ENCODE measurements around the gene KRT1.

The KRT1 gene

GRCh38 chr12:52641468-52641867 is 38.7 kb downstream of the KRT1 start:
- Histone ChIP-seq H4K20me1 (ENCODE audit: insufficient read depth, low read length) (no peaks in the 10 kb centered on the region), H3K4me3 (ENCODE audit: low read length) (no peak overlapping the region), H3K27ac (ENCODE audit: low read length) (no peak overlapping the region), H3K36me3 (replicated peaks; ENCODE audit: insufficient read depth, low read length) (no peaks in the 10 kb centered on the region), H3K27me3 (replicated peaks; ENCODE audit: insufficient read depth, low read length) (peaks cover 52% of the 10 kb centered on the region), H3F3A (ENCODE audit: insufficient read depth, low read length) (no peaks in the 10 kb centered on the region), H3K9me3 (replicated peaks; ENCODE audit: insufficient read depth, low read length) (no peaks in the 10 kb centered on the region), H3K4me1 (ENCODE audit: low read length) (no peaks in the 10 kb centered on the region), H3K79me2 (ENCODE audit: low read length) (no peaks in the 10 kb centered on the region), H2AFZ (ENCODE audit: low read length) (no peak overlapping the region), H3K9me2 (replicated peaks; ENCODE audit: insufficient read depth, low read length) (no peaks in the 10 kb centered on the region), H3K9ac (ENCODE audit: low read length) (no peak overlapping the region), H3K4me2 (ENCODE audit: low read depth, low read length) (no peak overlapping the region)
- no peak for DNase-seq
- TF ChIP-seq EZH2 (optimal IDR thresholded peaks at IDR 0.05; ENCODE audit: low read depth, low read length) (no peak), CTCF (IDR thresholded peaks at IDR 0.05; ENCODE audit: low read length) (no peak), EZH2phosphoT487 (IDR thresholded peaks at IDR 0.05; ENCODE audit: low read length) (no peak)

GRCh38 chr12:52637299-52637698 is 42.9 kb downstream of the KRT1 start:
- H4K20me1 ChIP-seq (ENCODE audit: insufficient read depth, low read length) = no peaks in the 10 kb centered on the region
- H2AFZ ChIP-seq (ENCODE audit: low read length) = no peak overlapping the region
- H3K9me2 ChIP-seq (replicated peaks; ENCODE audit: insufficient read depth, low read length) = no peaks in the 10 kb centered on the region
- H3K27me3 ChIP-seq (replicated peaks; ENCODE audit: insufficient read depth, low read length) = peaks cover 20% of the 10 kb centered on the region
- no peaks in the 10 kb centered on the region for H3K79me2 ChIP-seq (ENCODE audit: low read length)
- H3K4me1 ChIP-seq (ENCODE audit: low read length) = no peaks in the 10 kb centered on the region
- H3K27ac ChIP-seq (ENCODE audit: low read length) = no peak overlapping the region
- no peak overlapping the region for H3K4me2 ChIP-seq (ENCODE audit: low read depth, low read length)
- no peak overlapping the region for H3K9ac ChIP-seq (ENCODE audit: low read length)
- no peaks in the 10 kb centered on the region for H3K36me3 ChIP-seq (replicated peaks; ENCODE audit: insufficient read depth, low read length)
- no peak for DNase-seq
- H3F3A ChIP-seq (ENCODE audit: insufficient read depth, low read length) = no peaks in the 10 kb centered on the region
- TF ChIP-seq EZH2 (optimal IDR thresholded peaks at IDR 0.05; ENCODE audit: low read depth, low read length) = no peak
- no peak for TF ChIP-seq EZH2phosphoT487 (IDR thresholded peaks at IDR 0.05; ENCODE audit: low read length)
- no peak for TF ChIP-seq CTCF (IDR thresholded peaks at IDR 0.05; ENCODE audit: low read length)
- H3K9me3 ChIP-seq (replicated peaks; ENCODE audit: insufficient read depth, low read length) = no peaks in the 10 kb centered on the region
- no peak overlapping the region for H3K4me3 ChIP-seq (ENCODE audit: low read length)

DNA sequence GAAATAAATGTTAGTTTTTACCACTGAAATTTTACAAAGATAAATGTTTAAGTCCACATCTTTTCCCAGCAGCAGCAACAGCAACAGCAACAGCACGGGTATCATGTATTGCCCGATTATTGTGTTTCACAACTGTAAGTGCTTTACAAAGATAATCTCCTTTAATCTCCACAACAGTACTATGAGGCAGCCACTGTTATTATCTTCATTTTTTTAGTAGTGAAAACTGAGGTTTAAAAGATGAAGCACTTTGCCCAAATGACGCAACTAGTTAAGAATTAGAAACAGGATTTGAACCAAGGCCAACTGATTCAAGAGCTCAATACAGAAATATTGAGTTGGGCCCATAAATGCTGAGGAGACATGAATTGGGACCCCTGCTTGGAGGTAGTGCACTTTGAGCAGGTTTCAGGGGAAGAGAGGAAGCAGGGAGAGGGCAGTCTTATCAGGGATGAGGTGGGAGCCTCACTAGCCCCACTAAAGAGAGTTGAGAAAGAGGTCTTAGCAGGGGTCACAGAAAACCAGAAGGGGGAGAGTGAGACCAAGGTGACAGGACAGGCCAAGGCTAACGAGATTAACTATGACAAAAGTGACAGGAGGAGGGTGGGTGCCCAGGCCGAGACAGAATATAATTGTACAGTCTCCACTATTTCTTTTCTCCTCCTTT is 43.5 kb downstream of the KRT1 start:
- no peaks in the 10 kb centered on the region for H4K20me1 ChIP-seq (ENCODE audit: insufficient read depth, low read length)
- H2AFZ ChIP-seq (ENCODE audit: low read length) = no peak overlapping the region
- no peaks in the 10 kb centered on the region for H3K9me3 ChIP-seq (replicated peaks; ENCODE audit: insufficient read depth, low read length)
- no peak overlapping the region for H3K4me3 ChIP-seq (ENCODE audit: low read length)
- H3K4me1 ChIP-seq (ENCODE audit: low read length) = no peaks in the 10 kb centered on the region
- no peak overlapping the region for H3K9ac ChIP-seq (ENCODE audit: low read length)
- DNase-seq = no peak
- peaks cover 20% of the 10 kb centered on the region for H3K27me3 ChIP-seq (replicated peaks; ENCODE audit: insufficient read depth, low read length)
- TF ChIP-seq EZH2phosphoT487 (IDR thresholded peaks at IDR 0.05; ENCODE audit: low read length) (no peak), CTCF (IDR thresholded peaks at IDR 0.05; ENCODE audit: low read length) (no peak), EZH2 (optimal IDR thresholded peaks at IDR 0.05; ENCODE audit: low read depth, low read length) (no peak)
- no peaks in the 10 kb centered on the region for H3K36me3 ChIP-seq (replicated peaks; ENCODE audit: insufficient read depth, low read length)
- no peaks in the 10 kb centered on the region for H3K79me2 ChIP-seq (ENCODE audit: low read length)
- no peak overlapping the region for H3K4me2 ChIP-seq (ENCODE audit: low read depth, low read length)
- H3K9me2 ChIP-seq (replicated peaks; ENCODE audit: insufficient read depth, low read length) = no peaks in the 10 kb centered on the region
- no peak overlapping the region for H3K27ac ChIP-seq (ENCODE audit: low read length)
- H3F3A ChIP-seq (ENCODE audit: insufficient read depth, low read length) = no peaks in the 10 kb centered on the region
